ENCODE data around the gene SHC3.
A peak's percentile ranks its signal among the peaks of the same experiment; 100 is the strongest.

SHC3 gene

DNA sequence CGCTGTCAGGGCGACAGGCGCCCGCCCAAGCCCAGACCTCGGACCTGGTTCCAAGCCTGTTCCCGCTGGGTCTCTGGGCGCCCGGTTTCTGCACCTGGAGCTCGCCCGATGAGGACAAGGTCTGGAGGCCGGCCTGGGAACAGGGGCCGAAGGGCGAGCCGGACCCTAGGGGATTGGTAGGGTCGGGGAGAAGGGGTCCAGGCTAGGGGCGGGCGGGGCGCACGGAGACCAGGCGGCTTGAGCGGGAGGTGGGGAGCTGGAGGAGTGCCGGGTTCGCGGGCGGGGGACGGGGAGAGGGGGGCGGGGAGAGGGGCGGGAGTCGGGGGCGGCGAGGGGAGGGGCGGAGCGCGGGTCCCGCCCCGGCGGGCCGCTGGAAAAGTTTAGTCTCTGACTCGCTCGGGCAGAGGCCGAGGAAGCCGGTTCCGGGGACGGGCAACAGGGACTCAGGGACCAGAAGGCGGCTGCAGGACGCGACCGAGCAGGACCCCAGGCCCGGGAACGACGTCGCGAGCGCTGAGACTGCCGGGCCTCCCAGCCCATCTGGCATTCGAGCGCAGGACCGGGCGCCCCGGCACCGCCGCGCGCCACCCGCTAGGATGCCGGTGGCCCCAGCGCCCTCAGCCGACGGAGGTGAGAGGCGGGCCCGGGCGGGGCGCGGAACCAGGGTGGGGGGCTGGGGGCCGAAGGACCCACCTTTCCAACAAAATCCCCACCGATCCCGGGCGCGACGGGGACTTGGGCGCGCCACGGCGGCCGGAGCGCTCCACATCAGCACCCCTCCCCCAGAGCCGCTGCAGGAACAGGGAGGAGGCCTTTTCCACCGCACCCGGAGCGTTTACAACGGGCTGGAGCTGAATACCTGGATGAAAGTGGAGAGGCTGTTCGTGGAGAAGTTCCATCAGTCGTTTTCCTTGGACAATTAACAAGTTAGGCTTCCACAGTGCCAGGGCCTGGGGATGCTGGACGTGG lies 187.3 kb downstream of the SHC3 start, which contains the start of gene S1PR3:
Gene S1PR3 (plus strand): TSS at position 403 of the 969 bp plus-strand sequence. CDS start 9,733 bp downstream, outside the sequence.
- H3K9ac ChIP-seq (ENCODE audit: low read length): peak within 1 kb of the TSS; percentile 70
- H3K27ac ChIP-seq (ENCODE audit: low read depth, low read length): peak within 1 kb of the TSS; percentile 63
- peak; percentile 16 to 37 for DNase-seq
- peak within 1 kb of the TSS; percentile 29 for H4K12ac ChIP-seq (ENCODE audit: low read depth, low read length)
- H3K27me3 ChIP-seq (ENCODE audit: insufficient read depth, low read length): no peaks in the 10 kb centered on the region
- H3K9me3 ChIP-seq (ENCODE audit: insufficient read depth, low read depth, low read length): peaks cover 1% of the 10 kb centered on the region
- H2AK5ac ChIP-seq (ENCODE audit: low read length): no peak within 1 kb of the TSS
- peak within 1 kb of the TSS; percentile 76 for H3K4ac ChIP-seq (ENCODE audit: low read depth, low read length)
- peaks cover 11% of the 10 kb centered on the region for H3K79me2 ChIP-seq (ENCODE audit: control insufficient read depth, insufficient read depth, low read length, poor library complexity)
- H3K23ac ChIP-seq (ENCODE audit: low read length): no peak within 1 kb of the TSS
- peak within 1 kb of the TSS; percentile 50 for H4K8ac ChIP-seq (ENCODE audit: low read depth, low read length)
- H2BK5ac ChIP-seq (ENCODE audit: low read depth, low read length, poor library complexity): peak within 1 kb of the TSS; percentile 61
- H3K79me1 ChIP-seq (ENCODE audit: low read length): peaks cover 11% of the 10 kb centered on the region
- peak within 1 kb of the TSS; percentile 52 for H2BK120ac ChIP-seq (ENCODE audit: insufficient read depth, low read length, poor library complexity)
- H4K91ac ChIP-seq (ENCODE audit: low read depth, low read length): peak within 1 kb of the TSS; percentile 88
- H2AFZ ChIP-seq (ENCODE audit: insufficient read depth, low read length, poor library complexity): peak within 1 kb of the TSS; percentile 38
- H3K4me1 ChIP-seq (ENCODE audit: control insufficient read depth in 1 of 2, insufficient read depth in 2 of 2, low read length in 2 of 2): peaks cover 18 to 24% of the 10 kb centered on the region in 2 experiments
- H3K36me3 ChIP-seq (ENCODE audit: control insufficient read depth in 1 of 2, insufficient read depth in 2 of 2, low read length in 2 of 2): peaks cover 14 to 24% of the 10 kb centered on the region in 2 experiments
- H2BK12ac ChIP-seq (ENCODE audit: low read length): peak within 1 kb of the TSS; percentile 32
- no CpG with 5 or more reads among the region's 94 CpGs for WGBS (ENCODE audit: extremely low coverage, insufficient coverage, insufficient read length)
- H3K18ac ChIP-seq (ENCODE audit: low read length): peak within 1 kb of the TSS; percentile 87
- peak within 1 kb of the TSS; percentile 78 for H3K4me3 ChIP-seq (ENCODE audit: low read depth, low read length)
- peak within 1 kb of the TSS; percentile 87 for H3K4me2 ChIP-seq (ENCODE audit: low read length)
- H3K14ac ChIP-seq (ENCODE audit: low read length): peak within 1 kb of the TSS; percentile 67

- no CpG with 5 or more reads among the region's 21 CpGs for WGBS (ENCODE audit: extremely low coverage, insufficient coverage, insufficient read length)
- peak overlapping the region; percentile 32 for H2BK12ac ChIP-seq (ENCODE audit: low read length)
- peak overlapping the region; percentile 87 for H3K4me2 ChIP-seq (ENCODE audit: low read length)
- H3K27ac ChIP-seq (ENCODE audit: low read depth, low read length): peak overlapping the region; percentile 63
- H3K27me3 ChIP-seq (ENCODE audit: insufficient read depth, low read length): no peaks in the 10 kb centered on the region
- H3K4ac ChIP-seq (ENCODE audit: low read depth, low read length): peak overlapping the region; percentile 24
- peak overlapping the region; percentile 23 for H2AFZ ChIP-seq (ENCODE audit: insufficient read depth, low read length, poor library complexity)
- H3K79me1 ChIP-seq (ENCODE audit: low read length): peaks cover 11% of the 10 kb centered on the region
- DNase-seq: peak in 1 of 2 donors; percentile 36
- H3K14ac ChIP-seq (ENCODE audit: low read length): peak overlapping the region; percentile 55
- no peak overlapping the region for H3K9ac ChIP-seq (ENCODE audit: low read length)
- H2BK120ac ChIP-seq (ENCODE audit: insufficient read depth, low read length, poor library complexity): peak overlapping the region; percentile 52
- no peak overlapping the region for H2AK5ac ChIP-seq (ENCODE audit: low read length)
- H3K23ac ChIP-seq (ENCODE audit: low read length): no peak overlapping the region
- peaks cover 1% of the 10 kb centered on the region for H3K9me3 ChIP-seq (ENCODE audit: insufficient read depth, low read depth, low read length)
- peak overlapping the region; percentile 50 for H4K8ac ChIP-seq (ENCODE audit: low read depth, low read length)
- peaks cover 18 to 24% of the 10 kb centered on the region in 2 experiments for H3K4me1 ChIP-seq (ENCODE audit: control insufficient read depth in 1 of 2, insufficient read depth in 2 of 2, low read length in 2 of 2)
- no peak overlapping the region for H3K18ac ChIP-seq (ENCODE audit: low read length)
- peak overlapping the region; percentile 29 for H4K12ac ChIP-seq (ENCODE audit: low read depth, low read length)
- H3K79me2 ChIP-seq (ENCODE audit: control insufficient read depth, insufficient read depth, low read length, poor library complexity): peaks cover 11% of the 10 kb centered on the region
- peak overlapping the region; percentile 75 for H3K4me3 ChIP-seq (ENCODE audit: low read depth, low read length)
- H3K36me3 ChIP-seq (ENCODE audit: control insufficient read depth in 1 of 2, insufficient read depth in 2 of 2, low read length in 2 of 2): peaks cover 10 to 17% of the 10 kb centered on the region in 2 experiments
- H2BK5ac ChIP-seq (ENCODE audit: low read depth, low read length, poor library complexity): peak overlapping the region; percentile 61
- peak overlapping the region; percentile 88 for H4K91ac ChIP-seq (ENCODE audit: low read depth, low read length)
Observed at GRCh38 chr9:88990729-88991065, 187.9 kb downstream of the SHC3 start.

DNA sequence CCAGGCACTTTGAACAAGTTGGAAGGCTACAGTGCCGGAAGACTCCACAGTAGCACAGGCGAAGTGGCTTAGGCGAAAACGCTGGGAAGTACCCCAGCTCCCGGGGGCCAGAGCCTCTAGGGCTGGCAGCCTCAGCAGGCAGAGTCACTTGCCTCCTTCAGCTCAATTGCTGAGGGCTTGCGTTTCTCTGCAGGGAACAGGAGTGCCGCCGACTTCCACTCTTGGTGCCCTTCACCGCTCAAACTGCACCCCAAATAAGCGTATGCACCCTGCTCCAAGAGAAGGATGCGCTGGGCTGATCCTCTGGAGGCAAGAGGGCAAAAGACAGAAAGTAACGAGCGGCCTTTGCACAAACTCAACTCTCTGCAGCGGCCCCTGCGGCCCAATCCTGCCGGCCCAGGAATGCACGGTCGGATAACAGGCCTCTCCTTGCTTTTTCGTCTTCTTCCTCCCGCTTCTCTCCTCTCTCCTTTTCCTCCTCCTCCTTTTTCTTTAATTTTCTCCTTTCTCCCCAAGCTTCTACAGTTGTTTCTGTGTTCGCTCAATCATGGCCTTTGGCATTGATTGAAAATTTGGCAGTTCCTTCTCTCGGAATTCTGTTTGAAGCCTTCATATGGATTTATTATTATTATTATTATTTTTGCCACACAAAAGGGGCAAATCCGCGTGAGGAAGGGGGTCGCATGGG lies 188.4 kb downstream of the SHC3 start:
- H3K14ac ChIP-seq (ENCODE audit: low read length): no peak overlapping the region
- no peak overlapping the region for H3K18ac ChIP-seq (ENCODE audit: low read length)
- H2BK120ac ChIP-seq (ENCODE audit: insufficient read depth, low read length, poor library complexity): peak overlapping the region; percentile 52
- H3K27ac ChIP-seq (ENCODE audit: low read depth, low read length): peak overlapping the region; percentile 63
- H3K79me2 ChIP-seq (ENCODE audit: control insufficient read depth, insufficient read depth, low read length, poor library complexity): peaks cover 11% of the 10 kb centered on the region
- peak overlapping the region; percentile 50 for H4K8ac ChIP-seq (ENCODE audit: low read depth, low read length)
- WGBS (ENCODE audit: extremely low coverage, insufficient coverage, insufficient read length): no CpG with 5 or more reads among the region's 25 CpGs
- peaks cover 18 to 24% of the 10 kb centered on the region in 2 experiments for H3K4me1 ChIP-seq (ENCODE audit: control insufficient read depth in 1 of 2, insufficient read depth in 2 of 2, low read length in 2 of 2)
- peak; percentile 15 to 56 for DNase-seq
- peaks cover 11% of the 10 kb centered on the region for H3K79me1 ChIP-seq (ENCODE audit: low read length)
- no peak overlapping the region for H3K4me3 ChIP-seq (ENCODE audit: low read depth, low read length)
- H2AFZ ChIP-seq (ENCODE audit: insufficient read depth, low read length, poor library complexity): no peak overlapping the region
- no peaks in the 10 kb centered on the region for H3K9me3 ChIP-seq (ENCODE audit: insufficient read depth, low read depth, low read length)
- peak overlapping the region; percentile 87 for H3K4me2 ChIP-seq (ENCODE audit: low read length)
- no peak overlapping the region for H3K23ac ChIP-seq (ENCODE audit: low read length)
- no peak overlapping the region for H2BK5ac ChIP-seq (ENCODE audit: low read depth, low read length, poor library complexity)
- H2BK12ac ChIP-seq (ENCODE audit: low read length): no peak overlapping the region
- H3K36me3 ChIP-seq (ENCODE audit: control insufficient read depth in 1 of 2, insufficient read depth in 2 of 2, low read length in 2 of 2): peaks cover 9 to 12% of the 10 kb centered on the region in 2 experiments
- H3K27me3 ChIP-seq (ENCODE audit: insufficient read depth, low read length): no peaks in the 10 kb centered on the region
- peak overlapping the region; percentile 88 for H4K91ac ChIP-seq (ENCODE audit: low read depth, low read length)
- H3K4ac ChIP-seq (ENCODE audit: low read depth, low read length): no peak overlapping the region
- no peak overlapping the region for H4K12ac ChIP-seq (ENCODE audit: low read depth, low read length)
- H3K9ac ChIP-seq (ENCODE audit: low read length): no peak overlapping the region
- no peak overlapping the region for H2AK5ac ChIP-seq (ENCODE audit: low read length)

Data from trophoblast cell (in vitro differentiated cells and primary cell).